GM12878 (cell line): ENCODE data around the gene FILIP1L. TPM values are rescaled to one million over a fixed set of nuclear protein-coding genes. Genes with fewer than 3 reads are reported as not detected.

Experiments
- ATAC-seq: fragments of 200-7000 bp; cut with Tn5 transposase; 3 replicates; pipeline ENCODE4 v1.9.1; 2020; ENCODE audit warnings: mild to moderate bottlenecking, moderate library complexity
- BruUV-seq: library from RNA; stranded (reverse); fragments of 400-500 nt; replicated peaks from 2 replicates; lab custom pipeline; 2021; lab: Mats Ljungman, UMichigan
- CTCF ChIA-PET: fragments of 300-600 bp; sonication (Branson Sonifier 250); formaldehyde crosslinking; extraction: SDS; loops from one replicate; lab custom pipeline; 2021; ENCODE audit warnings: inconsistent platforms; lab: Yijun Ruan, JAX
- POLR2A ChIA-PET: fragments of 350-600 bp; formaldehyde crosslinking; extraction: SDS; loops from one replicate; lab custom pipeline; 2021; ENCODE audit warnings: inconsistent platforms; lab: Charles Lee
- RAD21 ChIA-PET: fragments of 300-600 bp; sonication (Branson Sonifier 250); formaldehyde crosslinking; loops from one replicate; lab custom pipeline; 2023; ENCODE audit warnings: antibody characterized with exemption; ENCODE audit not compliant: unreplicated experiment; lab: Charles Lee
- SMC1A ChIA-PET: fragments of 300-600 bp; sonication (Branson Sonifier 250); formaldehyde crosslinking; loops from one replicate; lab custom pipeline; 2023; ENCODE audit not compliant: unreplicated experiment, uncharacterized antibody; lab: Charles Lee
- DNase-seq: peaks from one replicate; pipeline ENCODE4 v3.0.0-alpha.2; 2011; ENCODE audit warnings: low read depth, low spot score
- FAIRE-seq: peaks from 3 replicates; lab custom pipeline; 2011; peaks lifted over from hg19 to GRCh38; lab: Jason Lieb, UNC
- H2AFZ ChIP-seq: 2 replicates; pipeline ENCODE4 v1.6.0; 2011; ENCODE audit warnings: low read depth, low read length, control low read depth; ENCODE audit not compliant: control insufficient read depth
- H3K27ac ChIP-seq: 2 replicates; pipeline ENCODE4 v1.5.1; 2011; ENCODE audit warnings: control low read depth; ENCODE audit not compliant: control insufficient read depth, insufficient read depth
- H3K27me3 ChIP-seq, 2 experiments: replicated peaks in 1 of 2; 2 replicates each; pipeline versions ENCODE4 v1.6.0 to v1.6.1; 2011; ENCODE audit warnings: low read length in 1 of 2; ENCODE audit not compliant: control insufficient read depth in 2 of 2, insufficient read depth in 2 of 2
- H3K36me3 ChIP-seq, 2 experiments: 2 replicates each; pipeline ENCODE4 v1.5.1; 2011; ENCODE audit warnings: low read length in 1 of 2; ENCODE audit not compliant: control insufficient read depth in 2 of 2, insufficient read depth in 2 of 2
- H3K4me1 ChIP-seq: 2 replicates; pipeline ENCODE4 v1.6.1; 2011; ENCODE audit warnings: mild to moderate bottlenecking, low read length, moderate library complexity, mixed read lengths; ENCODE audit not compliant: control insufficient read depth, insufficient read depth
- H3K4me2 ChIP-seq: 2 replicates; pipeline ENCODE4 v1.6.0; 2011; ENCODE audit warnings: control low read depth; ENCODE audit not compliant: control insufficient read depth, insufficient read depth
- H3K4me3 ChIP-seq: fragments of 200-600 bp; sonication (generic); 2 replicates; pipeline ENCODE4 v1.5.1; 2016
- H3K79me2 ChIP-seq: 2 replicates; pipeline ENCODE4 v1.6.0; 2011; ENCODE audit warnings: low read length; ENCODE audit not compliant: control insufficient read depth, insufficient read depth
- H3K9ac ChIP-seq: 2 replicates; pipeline ENCODE4 v1.8.0; 2011; ENCODE audit warnings: low read length, control low read depth, mixed read lengths; ENCODE audit not compliant: control insufficient read depth, insufficient read depth
- H3K9me3 ChIP-seq: replicated peaks from 3 replicates; pipeline ENCODE4 v1.5.1; 2011; ENCODE audit warnings: mild to moderate bottlenecking, low read length; ENCODE audit not compliant: control insufficient read depth, insufficient read depth
- H4K20me1 ChIP-seq: 2 replicates; pipeline ENCODE4 v1.6.0; 2011; ENCODE audit not compliant: control insufficient read depth, insufficient read depth
- BACH1 ChIP-seq: fragments of 450-650 bp; IDR thresholded peaks from 2 replicates; pipeline ENCODE4 v1.6.1; 2017; ENCODE audit warnings: mild to moderate bottlenecking, borderline replicate concordance
- KAT2A ChIP-seq: conservative IDR thresholded peaks from 2 replicates; pipeline ENCODE4 v1.6.1; 2011; ENCODE audit warnings: low read depth, low read length; ENCODE audit not compliant: control insufficient read depth
- MEF2B ChIP-seq: fragments of 450-650 bp; IDR thresholded peaks from 2 replicates; pipeline ENCODE4 v1.6.1; 2018; ENCODE audit warnings: mild to moderate bottlenecking, moderate library complexity; ENCODE audit not compliant: partially characterized antibody, poor library complexity, severe bottlenecking
- NR2C1 ChIP-seq: fragments of 450-650 bp; IDR thresholded peaks from 2 replicates; pipeline ENCODE4 v1.6.1; 2017; ENCODE audit warnings: antibody characterized with exemption, mild to moderate bottlenecking, moderate library complexity
- NRF1 ChIP-seq: conservative IDR thresholded peaks from 2 replicates; pipeline ENCODE4 v1.6.1; 2011; ENCODE audit warnings: mild to moderate bottlenecking, low read depth, low read length, improper control_type of control experiment
- PAX8 ChIP-seq: fragments of 450-650 bp; IDR thresholded peaks from 2 replicates; pipeline ENCODE4 v1.6.1; 2017; ENCODE audit warnings: mild to moderate bottlenecking, moderate library complexity
- RAD51 ChIP-seq: fragments of 450-650 bp; IDR thresholded peaks from 2 replicates; pipeline ENCODE4 v1.6.1; 2016; ENCODE audit warnings: moderate library complexity, mild to moderate bottlenecking, inconsistent platforms
- RFX5 ChIP-seq: IDR thresholded peaks from 2 replicates; pipeline ENCODE4 v1.6.1; 2011; ENCODE audit warnings: low read depth, low read length, improper control_type of control experiment
- STAT1 ChIP-seq: fragments of 450-650 bp; conservative IDR thresholded peaks from 2 replicates; pipeline ENCODE4 v1.6.1; 2014; ENCODE audit warnings: antibody characterized with exemption, mild to moderate bottlenecking
- STAT3 ChIP-seq: IDR thresholded peaks from 2 replicates; pipeline ENCODE4 v1.6.1; 2011; ENCODE audit warnings: low read depth, low read length, improper control_type of control experiment
- SUZ12 ChIP-seq: fragments of 200-600 bp; sonication (generic); IDR thresholded peaks from one replicate; pipeline ENCODE4 v1.6.1; 2018; ENCODE audit warnings: antibody characterized with exemption, mild to moderate bottlenecking; ENCODE audit not compliant: unreplicated experiment
- TBL1XR1 ChIP-seq: IDR thresholded peaks from 2 replicates; pipeline ENCODE4 v1.6.1; 2012; ENCODE audit warnings: low read depth, low read length, improper control_type of control experiment
- ZBED1 ChIP-seq: IDR thresholded peaks from 2 replicates; pipeline ENCODE4 v1.6.1; 2016; ENCODE audit warnings: borderline replicate concordance
- in situ Hi-C: fragments of 300-500 bp; cut with MboI; formaldehyde crosslinking; loops from 9 replicates; pipeline ENCODE4 v1.14.3; 2018; ENCODE audit warnings: mixed read lengths
- intact Hi-C: fragments of 100-400 bp; cut with micrococcal nuclease; formaldehyde crosslinking; loops from one replicate; pipeline ENCODE4 v1.14.2; 2022; ENCODE audit not compliant: unreplicated experiment
- polyA plus RNA-seq, 11 experiments: library from polyadenylated mRNA; depleted of rRNA in 4 of 11; unstranded in 6 of 11; stranded (reverse) in 5 of 11; fragments of >200 nt; fragmentation: Nextera tagmentation in 4 of 11; fragmentation: Illumina TruSeq in 1 of 11; extraction: Ambion mirVana in 4 of 11; extraction: Trizol in 1 of 11; gene quantifications; 1 replicate in 1 of 11; 2 replicates in 10 of 11; pipeline versions ENCODE4 v1.2.1 to v1.2.3, GENCODE V29; 2011 to 2016; ENCODE audit warnings: inconsistent platforms in 2 of 11, missing spikeins in 2 of 11, low read depth in 1 of 11
- total RNA-seq, 4 experiments: library from RNA; depleted of rRNA in 3 of 4; stranded (reverse); fragments of >200 nt in 3 of 4; fragmentation: Illumina TruSeq in 1 of 4; extraction: Trizol in 1 of 4; gene quantifications; 2 replicates each; pipeline versions ENCODE4 v1.2.1 to v1.2.3, GENCODE V29; 2013 to 2021
- TF ChIP-seq, protein P1 (sequence below): fragments of 450-650 bp; IDR thresholded peaks from 2 replicates; pipeline ENCODE4 v1.6.1; 2016; ENCODE audit warnings: mild to moderate bottlenecking
- TF ChIP-seq, protein P2 (sequence below): fragments of 450-650 bp; IDR thresholded peaks from 2 replicates; pipeline ENCODE4 v1.6.1; 2017; ENCODE audit warnings: mild to moderate bottlenecking, moderate library complexity

The FILIP1L gene
- total and polyA plus RNA-seq, 10 of the 15 experiments (the other 5 are each of a cell fraction or from before 2014, with no cell fraction given), result 0.24 to 6.1 (median 3.5) TPM

DNA sequence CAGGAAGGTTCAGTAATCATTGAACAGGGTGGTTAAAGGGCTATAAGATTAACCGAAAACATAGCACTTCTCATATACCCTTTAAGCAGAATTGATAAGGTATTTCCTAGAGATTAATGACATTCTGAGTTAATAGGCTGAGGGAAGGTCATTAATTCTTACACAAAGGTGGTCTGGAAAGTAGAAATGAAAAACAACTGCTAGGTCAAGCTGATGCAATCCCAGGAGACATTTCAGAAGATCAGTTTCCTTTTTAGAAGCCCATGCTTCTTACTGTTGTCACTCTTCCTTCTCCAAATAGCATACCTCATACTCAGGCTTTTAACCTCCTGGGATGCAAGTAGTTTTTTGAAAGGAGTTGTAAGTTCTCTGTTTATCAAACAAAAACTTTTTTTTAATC, 8.8 kb downstream of the FILIP1L start (continued):
- TF ChIP-seq, protein P1, sequence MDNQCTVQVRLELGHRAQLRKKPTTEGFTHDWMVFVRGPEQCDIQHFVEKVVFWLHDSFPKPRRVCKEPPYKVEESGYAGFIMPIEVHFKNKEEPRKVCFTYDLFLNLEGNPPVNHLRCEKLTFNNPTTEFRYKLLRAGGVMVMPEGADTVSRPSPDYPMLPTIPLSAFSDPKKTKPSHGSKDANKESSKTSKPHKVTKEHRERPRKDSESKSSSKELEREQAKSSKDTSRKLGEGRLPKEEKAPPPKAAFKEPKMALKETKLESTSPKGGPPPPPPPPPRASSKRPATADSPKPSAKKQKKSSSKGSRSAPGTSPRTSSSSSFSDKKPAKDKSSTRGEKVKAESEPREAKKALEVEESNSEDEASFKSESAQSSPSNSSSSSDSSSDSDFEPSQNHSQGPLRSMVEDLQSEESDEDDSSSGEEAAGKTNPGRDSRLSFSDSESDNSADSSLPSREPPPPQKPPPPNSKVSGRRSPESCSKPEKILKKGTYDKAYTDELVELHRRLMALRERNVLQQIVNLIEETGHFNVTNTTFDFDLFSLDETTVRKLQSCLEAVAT, result no peak
- TF ChIP-seq RFX5 (no peak), RAD51 (no peak), NRF1 (no peak), NR2C1 (no peak), KAT2A (no peak), ZBED1 (no peak), MEF2B (peak; percentile 25), BACH1 (no peak), STAT3 (no peak), TBL1XR1 (no peak), STAT1 (no peak)
- TF ChIP-seq, all 136 proteins: peak for 3

DNA sequence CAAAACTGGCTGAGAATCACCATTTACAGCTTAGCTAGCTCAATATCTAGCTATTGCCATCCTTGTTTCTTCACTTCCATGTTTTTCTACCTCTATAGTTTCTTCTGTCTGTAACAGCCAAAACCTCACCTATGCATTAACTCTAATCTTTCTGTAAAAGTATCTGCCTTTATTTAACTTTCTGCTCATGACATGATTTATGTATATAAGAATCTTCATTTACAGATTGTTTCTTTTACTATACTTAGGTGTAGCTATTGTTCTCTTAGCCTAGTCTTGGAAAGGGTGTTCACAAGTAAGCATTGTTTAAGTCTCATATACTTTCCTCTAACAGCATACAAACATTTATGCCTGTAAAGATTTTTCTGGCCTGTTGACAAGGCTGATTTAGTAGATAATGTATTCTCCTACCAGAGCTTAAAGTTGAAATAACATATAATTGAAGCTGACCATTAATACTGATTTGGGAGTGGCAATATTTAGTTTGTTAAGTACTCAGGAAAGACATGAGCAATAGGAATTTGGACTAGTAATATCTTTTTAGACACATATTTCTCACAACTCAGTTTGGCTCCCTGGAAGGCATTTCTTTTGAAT, 9.4 kb downstream of the FILIP1L start:
- H4K20me1 ChIP-seq, result no peaks in the 10 kb centered on the region
- no peak for FAIRE-seq
- SMC1A ChIA-PET, result interaction anchor here (1.0 to 4.8 kb wide), 12 partner anchors 8 to 261 kb away, joined by 3 to 27 read pairs (median 4); no protein-coding TSS in a partner anchor
- POLR2A ChIA-PET, result interaction anchor here (0.6 kb wide), 1 partner anchor 223 kb away, joined by 4 read pairs; no protein-coding TSS in a partner anchor
- H3K79me2 ChIP-seq, result no peaks in the 10 kb centered on the region
- in situ Hi-C loops (no loop called here), intact Hi-C loops (no loop called here)
- H3K4me3 ChIP-seq, result no peak overlapping the region
- no peak overlapping the region; the same call in 1 of the 2 replicates for H3K9ac ChIP-seq
- H3K4me1 ChIP-seq, result peaks cover 33% of the 10 kb centered on the region
- no peak; the same call in 2 of the 3 replicates for ATAC-seq
- peak overlapping the region; percentile 69 for H2AFZ ChIP-seq
- peak overlapping the region; percentile 86; the same call in 1 of the 2 replicates for H3K4me2 ChIP-seq
- CTCF ChIA-PET, result interaction anchor here (0.9 to 3.7 kb wide), 9 partner anchors 9 to 273 kb away, joined by 3 to 15 read pairs (median 4); partner anchors contain the start of gene FILIP1L
- H3K27me3 ChIP-seq, result no peaks in the 10 kb centered on the region
- H3K9me3 ChIP-seq, result no peaks in the 10 kb centered on the region; the same call in 2 of the 3 replicates
- TF ChIP-seq SUZ12 (no peak), PAX8 (no peak)
- TF ChIP-seq, protein P2, sequence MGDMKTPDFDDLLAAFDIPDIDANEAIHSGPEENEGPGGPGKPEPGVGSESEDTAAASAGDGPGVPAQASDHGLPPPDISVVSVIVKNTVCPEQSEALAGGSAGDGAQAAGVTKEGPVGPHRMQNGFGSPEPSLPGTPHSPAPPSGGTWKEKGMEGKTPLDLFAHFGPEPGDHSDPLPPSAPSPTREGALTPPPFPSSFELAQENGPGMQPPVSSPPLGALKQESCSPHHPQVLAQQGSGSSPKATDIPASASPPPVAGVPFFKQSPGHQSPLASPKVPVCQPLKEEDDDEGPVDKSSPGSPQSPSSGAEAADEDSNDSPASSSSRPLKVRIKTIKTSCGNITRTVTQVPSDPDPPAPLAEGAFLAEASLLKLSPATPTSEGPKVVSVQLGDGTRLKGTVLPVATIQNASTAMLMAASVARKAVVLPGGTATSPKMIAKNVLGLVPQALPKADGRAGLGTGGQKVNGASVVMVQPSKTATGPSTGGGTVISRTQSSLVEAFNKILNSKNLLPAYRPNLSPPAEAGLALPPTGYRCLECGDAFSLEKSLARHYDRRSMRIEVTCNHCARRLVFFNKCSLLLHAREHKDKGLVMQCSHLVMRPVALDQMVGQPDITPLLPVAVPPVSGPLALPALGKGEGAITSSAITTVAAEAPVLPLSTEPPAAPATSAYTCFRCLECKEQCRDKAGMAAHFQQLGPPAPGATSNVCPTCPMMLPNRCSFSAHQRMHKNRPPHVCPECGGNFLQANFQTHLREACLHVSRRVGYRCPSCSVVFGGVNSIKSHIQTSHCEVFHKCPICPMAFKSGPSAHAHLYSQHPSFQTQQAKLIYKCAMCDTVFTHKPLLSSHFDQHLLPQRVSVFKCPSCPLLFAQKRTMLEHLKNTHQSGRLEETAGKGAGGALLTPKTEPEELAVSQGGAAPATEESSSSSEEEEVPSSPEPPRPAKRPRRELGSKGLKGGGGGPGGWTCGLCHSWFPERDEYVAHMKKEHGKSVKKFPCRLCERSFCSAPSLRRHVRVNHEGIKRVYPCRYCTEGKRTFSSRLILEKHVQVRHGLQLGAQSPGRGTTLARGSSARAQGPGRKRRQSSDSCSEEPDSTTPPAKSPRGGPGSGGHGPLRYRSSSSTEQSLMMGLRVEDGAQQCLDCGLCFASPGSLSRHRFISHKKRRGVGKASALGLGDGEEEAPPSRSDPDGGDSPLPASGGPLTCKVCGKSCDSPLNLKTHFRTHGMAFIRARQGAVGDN, result no peak
- DNase-seq, result no peak
- BruUV-seq, result no TSS peak
- RAD21 ChIA-PET, result interaction anchor here (0.7 to 2.1 kb wide), 4 partner anchors 15 to 273 kb away, joined by 3 to 5 read pairs (median 4); no protein-coding TSS in a partner anchor
- no peaks in the 10 kb centered on the region for H3K36me3 ChIP-seq
- peak overlapping the region; percentile 75 for H3K27ac ChIP-seq
